ENCODE results near the gene EFNA1. TPM values are rescaled to one million over a fixed set of nuclear protein-coding genes. Genes with fewer than 3 reads are reported as not detected.

EFNA1 gene
- total and polyA plus RNA-seq, 4 donors: 58.6 to 236 (median 179) TPM

GRCh38 chr1:155131856-155132255, 4.2 kb downstream of the EFNA1 start:
- H3K27ac ChIP-seq (ENCODE audit: low read depth in 1 of 2, low read length in 2 of 2): peak overlapping the region; percentile 99 to 100

GRCh38 chr1:155133799-155134281, 6.2 kb downstream of the EFNA1 start:
- DNase-seq (ENCODE audit: low spot score): peak; percentile 55
- H3K4me3 ChIP-seq (ENCODE audit: low read depth in 1 of 3, low read length in 3 of 3): peak overlapping the region; percentile 4 to 40 (median 39)
- 36% methylated on average over 7 of the region's 7 CpGs for WGBS
- H3K27me3 ChIP-seq (ENCODE audit: control insufficient read depth in 4 of 4, insufficient read depth in 4 of 4, low read length in 3 of 4): no peaks in the 10 kb centered on the region
- H3K27ac ChIP-seq (ENCODE audit: low read depth in 1 of 2, low read length in 2 of 2): peak overlapping the region; percentile 99
- peaks cover 8 to 26% (median 19%) of the 10 kb centered on the region in 4 donors for H3K36me3 ChIP-seq (ENCODE audit: control insufficient read depth in 4 of 4, insufficient read depth in 3 of 4, low read depth in 1 of 4, low read length in 3 of 4)
- H3K9me3 ChIP-seq (ENCODE audit: control insufficient read depth in 4 of 4, low read length in 3 of 4): no peaks in the 10 kb centered on the region
- peaks cover 0 to 61% (median 39%) of the 10 kb centered on the region in 4 donors for H3K4me1 ChIP-seq (ENCODE audit: control insufficient read depth in 4 of 4, insufficient read depth in 4 of 4, low read length in 3 of 4)
- H3K9ac ChIP-seq (ENCODE audit: low read depth in 1 of 2, low read length in 2 of 2): peak overlapping the region; percentile 20 to 95
- TF ChIP-seq CTCF (IDR thresholded peaks at IDR 0.05; ENCODE audit: low read depth, low read length, missing input control) (no peak), RAD21 (IDR thresholded peaks at IDR 0.05) (peak in 1 of 2 donors; percentile 39), FOXA2 (IDR thresholded peaks at IDR 0.05) (peak; percentile 16), SP1 (IDR thresholded peaks at IDR 0.05) (peak; percentile 63), TAF1 (conservative IDR thresholded peaks at IDR 0.05) (no peak), FOXA1 (IDR thresholded peaks at IDR 0.05) (no peak), JUND (IDR thresholded peaks at IDR 0.05) (no peak), ZBTB33 (IDR thresholded peaks at IDR 0.05) (no peak), MAX (IDR thresholded peaks at IDR 0.05) (no peak), GABPA (IDR thresholded peaks at IDR 0.05 in 1 of 2, conservative IDR thresholded peaks at IDR 0.05 in 1 of 2) (no peak), RXRA (IDR thresholded peaks at IDR 0.05) (peak; percentile 72 to 86), NR2F2 (IDR thresholded peaks at IDR 0.05) (peak; percentile 93), YY1 (IDR thresholded peaks at IDR 0.05) (no peak), HNF4G (IDR thresholded peaks at IDR 0.05) (peak; percentile 39), ATF3 (IDR thresholded peaks at IDR 0.05) (no peak), HNF4A (conservative IDR thresholded peaks at IDR 0.05) (peak; percentile 71 to 82)

More at GRCh38 chr1:155131856-155132255, 4.2 kb downstream of the EFNA1 start:
- no peak for DNase-seq (ENCODE audit: low spot score)
- Histone ChIP-seq H3K9ac (ENCODE audit: low read depth in 1 of 2, low read length in 2 of 2) (peak overlapping the region; percentile 99 to 100), H3K9me3 (ENCODE audit: control insufficient read depth in 4 of 4, low read length in 3 of 4) (no peaks in the 10 kb centered on the region), H3K36me3 (ENCODE audit: control insufficient read depth in 4 of 4, insufficient read depth in 3 of 4, low read depth in 1 of 4, low read length in 3 of 4) (peaks cover 8 to 26% (median 19%) of the 10 kb centered on the region in 4 donors), H3K4me3 (ENCODE audit: low read depth in 1 of 3, low read length in 3 of 3) (peak overlapping the region; percentile 35 to 93 (median 62)), H3K27me3 (ENCODE audit: control insufficient read depth in 4 of 4, insufficient read depth in 4 of 4, low read length in 3 of 4) (no peaks in the 10 kb centered on the region), H3K4me1 (ENCODE audit: control insufficient read depth in 4 of 4, insufficient read depth in 4 of 4, low read length in 3 of 4) (peaks cover 0 to 47% (median 35%) of the 10 kb centered on the region in 4 donors)
- TF ChIP-seq GABPA (IDR thresholded peaks at IDR 0.05 in 1 of 2, conservative IDR thresholded peaks at IDR 0.05 in 1 of 2): peak; percentile 21 to 26
- no peak for TF ChIP-seq FOXA1 (IDR thresholded peaks at IDR 0.05)
- TF ChIP-seq REST (IDR thresholded peaks at IDR 0.05): no peak
- TF ChIP-seq ATF3 (IDR thresholded peaks at IDR 0.05): no peak
- no peak for TF ChIP-seq RXRA (IDR thresholded peaks at IDR 0.05)
- TF ChIP-seq JUND (IDR thresholded peaks at IDR 0.05): no peak
- TF ChIP-seq HNF4A (conservative IDR thresholded peaks at IDR 0.05): no peak
- TF ChIP-seq TAF1 (conservative IDR thresholded peaks at IDR 0.05): no peak
- 18% methylated on average over 2 of the region's 2 CpGs for WGBS

Measured in liver (tissue), 9 donors.